ENCODE results near the gene EPN1.
"Not testable (repeated sequence)": the region's sequence is repeated elsewhere in the genome, so short reads cannot be mapped to it uniquely, and the experiment has no call there.

The EPN1 gene

GRCh38 chr19:55694656-55695491 is 19.8 kb downstream of the EPN1 start:
- no peak for DNase-seq

- DNase-seq: no peak
These were observed 20.7 kb downstream of the EPN1 start for GRCh38 chr19:55695511-55696290.

GRCh38 chr19:55696301-55697068 is 21.5 kb downstream of the EPN1 start:
- no peak for DNase-seq

GRCh38 chr19:55697069-55697440 is 22.0 kb downstream of the EPN1 start:
- DNase-seq: no peak

- DNase-seq: no peak
These were observed 22.7 kb downstream of the EPN1 start for GRCh38 chr19:55697698-55698097.

- no peak for DNase-seq
These were observed 23.2 kb downstream of the EPN1 start for GRCh38 chr19:55698256-55698655.

GRCh38 chr19:55699221-55699620 is 24.2 kb downstream of the EPN1 start:
- DNase-seq: no peak

- DNase-seq: no peak
These were observed 25.8 kb downstream of the EPN1 start for GRCh38 chr19:55700813-55701212.

- DNase-seq: no peak
These were observed 27.2 kb downstream of the EPN1 start for GRCh38 chr19:55702131-55702627.

- DNase-seq: no peak
These were observed 28.8 kb downstream of the EPN1 start for GRCh38 chr19:55703790-55704215.

- peak in 1 of 2 experiments; percentile 7 for DNase-seq
These were observed 29.6 kb downstream of the EPN1 start for GRCh38 chr19:55704494-55705245.

- DNase-seq: no peak
These were observed 30.9 kb downstream of the EPN1 start for GRCh38 chr19:55705972-55706371.

- DNase-seq: no peak
These were observed 36.7 kb downstream of the EPN1 start for GRCh38 chr19:55711719-55712118.

GRCh38 chr19:55712804-55713631 is 38.0 kb downstream of the EPN1 start:
- no peak for DNase-seq

GRCh38 chr19:55716531-55716930 is 41.5 kb downstream of the EPN1 start:
- no peak for DNase-seq

- DNase-seq: no peak
These were observed 42.2 kb downstream of the EPN1 start for GRCh38 chr19:55717251-55717650.

- not testable (repeated sequence) for DNase-seq
These were observed 43.1 kb downstream of the EPN1 start for GRCh38 chr19:55717879-55718711.

- no peak for DNase-seq
These were observed 45.3 kb downstream of the EPN1 start for GRCh38 chr19:55720214-55720746.

GRCh38 chr19:55720801-55721200 is 45.8 kb downstream of the EPN1 start:
- DNase-seq: no peak

GRCh38 chr19:55723491-55723890 is 48.5 kb downstream of the EPN1 start:
- no peak for DNase-seq

All from Kasumi-1 (cell line).